Motor neuron (in vitro differentiated cells): Measurements from ENCODE around the gene ADCY3. TPM values are rescaled to one million over a fixed set of nuclear protein-coding genes. Genes with fewer than 3 reads are reported as not detected.

Experiments used
- total RNA-seq, 8 experiments: library from RNA; unstranded; fragments of 300-600 nt; gene quantifications; 2 replicates each; pipeline versions ENCODE4 v1.2.3 to v1.2.4, GENCODE V29; 2022

The ADCY3 gene
- total RNA-seq, 8 experiments from 2014 or later: 10.2 to 91.3 (median 20.6) TPM

Other genes starting within 250 kb of the ADCY3 start
- gene PTRHD1, start 126.8 kb downstream of the ADCY3 start, total RNA-seq: 10 to 100 TPM; 21.4 to 44.8 (median 27.2) TPM
- 10 to 100 TPM in 3 of 8 experiments, 1 to 10 TPM in 5; 4.8 to 35.0 (median 6.7) TPM for gene CENPO, start 126.8 kb downstream of the ADCY3 start, total RNA-seq
- 10 to 100 TPM in 3 of 8 experiments, 1 to 10 TPM in 5; 5.2 to 12.5 (median 8.1) TPM for gene DNAJC27, start 51.7 kb upstream of the ADCY3 start, total RNA-seq
- 10 to 100 TPM; 12.3 to 30.7 (median 21.1) TPM for gene EFR3B, start 121.8 kb upstream of the ADCY3 start, total RNA-seq
- 1 to 10 TPM in 1 of 8 experiments, under 1 TPM in 3, not detected in 4; 0.13 to 3.2 (median 0.51) TPM for gene POMC, start 248.3 kb upstream of the ADCY3 start, total RNA-seq